ENCODE measurements around the gene PCDHGA10.
"Not testable (repeated sequence)": the region's sequence is repeated elsewhere in the genome, so short reads cannot be mapped to it uniquely, and the experiment has no call there.

The PCDHGA10 gene

DNA sequence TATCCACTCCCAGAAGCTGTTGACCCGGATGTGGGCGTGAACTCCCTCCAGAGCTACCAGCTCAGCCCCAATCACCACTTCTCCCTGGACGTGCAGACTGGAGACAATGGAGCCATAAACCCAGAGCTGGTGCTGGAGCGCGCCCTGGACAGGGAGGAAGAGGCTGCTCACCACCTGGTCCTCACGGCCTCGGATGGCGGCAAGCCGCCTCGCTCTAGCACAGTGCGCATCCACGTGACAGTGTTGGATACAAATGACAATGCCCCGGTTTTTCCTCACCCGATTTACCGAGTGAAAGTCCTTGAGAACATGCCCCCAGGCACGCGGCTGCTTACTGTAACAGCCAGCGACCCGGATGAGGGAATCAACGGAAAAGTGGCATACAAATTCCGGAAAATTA, 19.5 kb upstream of the PCDHGA10 start:
- no peak for DNase-seq

DNA sequence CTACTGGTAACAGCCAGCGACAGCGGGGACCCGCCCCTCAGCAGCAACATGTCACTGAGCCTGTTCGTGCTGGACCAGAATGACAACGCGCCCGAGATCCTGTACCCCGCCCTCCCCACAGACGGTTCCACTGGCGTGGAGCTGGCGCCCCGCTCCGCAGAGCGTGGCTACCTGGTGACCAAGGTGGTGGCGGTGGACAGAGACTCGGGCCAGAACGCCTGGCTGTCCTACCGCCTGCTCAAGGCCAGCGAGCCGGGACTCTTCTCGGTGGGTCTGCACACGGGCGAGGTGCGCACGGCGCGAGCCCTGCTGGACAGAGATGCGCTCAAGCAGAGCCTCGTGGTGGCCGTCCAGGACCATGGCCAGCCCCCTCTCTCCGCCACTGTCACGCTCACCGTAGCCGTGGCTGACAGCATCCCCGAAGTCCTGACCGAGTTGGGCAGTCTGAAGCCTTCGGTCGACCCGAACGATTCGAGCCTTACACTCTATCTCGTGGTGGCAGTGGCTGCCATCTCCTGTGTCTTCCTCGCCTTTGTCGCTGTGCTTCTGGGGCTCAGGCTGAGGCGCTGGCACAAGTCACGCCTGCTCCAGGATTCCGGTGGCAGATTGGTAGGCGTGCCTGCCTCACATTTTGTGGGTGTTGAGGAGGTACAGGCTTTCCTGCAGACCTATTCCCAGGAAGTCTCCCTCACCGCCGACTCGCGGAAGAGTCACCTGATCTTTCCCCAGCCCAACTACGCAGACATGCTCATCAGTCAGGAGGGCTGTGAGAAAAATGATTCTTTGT, 18.2 kb upstream of the PCDHGA10 start:
- not testable (repeated sequence) for DNase-seq

DNA sequence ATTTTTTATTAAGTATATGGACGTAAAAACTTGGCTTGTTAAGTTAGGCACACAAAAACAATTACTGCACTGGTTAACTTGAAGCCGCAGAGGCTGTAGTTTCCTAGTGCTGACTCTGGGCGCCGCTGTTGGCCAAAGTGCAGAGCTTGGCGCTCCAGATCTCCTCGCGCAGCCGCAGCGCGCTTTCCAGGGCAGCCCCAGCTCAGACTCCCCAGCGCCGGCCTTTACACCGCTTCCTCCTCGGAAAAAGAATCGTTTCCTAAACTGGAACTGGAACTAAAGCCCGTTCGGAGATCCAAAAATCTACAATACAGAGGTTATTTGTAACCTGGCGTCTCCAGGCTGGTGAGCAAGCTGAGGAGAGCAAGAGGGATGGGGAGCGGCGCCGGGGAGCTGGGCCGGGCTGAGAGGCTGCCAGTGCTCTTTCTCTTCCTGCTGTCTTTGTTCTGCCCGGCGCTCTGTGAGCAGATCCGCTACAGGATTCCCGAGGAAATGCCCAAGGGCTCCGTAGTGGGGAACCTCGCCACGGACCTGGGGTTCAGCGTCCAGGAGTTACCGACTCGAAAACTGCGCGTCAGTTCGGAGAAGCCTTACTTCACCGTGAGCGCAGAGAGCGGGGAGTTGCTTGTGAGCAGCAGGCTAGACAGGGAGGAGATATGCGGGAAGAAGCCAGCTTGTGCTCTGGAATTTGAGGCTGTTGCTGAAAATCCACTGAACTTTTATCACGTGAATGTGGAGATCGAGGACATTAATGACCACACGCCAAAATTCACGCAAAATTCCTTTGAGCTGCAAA, 14.8 kb upstream of the PCDHGA10 start, which contains the start of gene PCDHGB5:
Gene PCDHGB5, plus strand, starts transcription at position 192 of the 796 bp plus-strand sequence. Its CDS starts 181 bp downstream, at position 373.
- DNase-seq, result not testable (repeated sequence)

DNA sequence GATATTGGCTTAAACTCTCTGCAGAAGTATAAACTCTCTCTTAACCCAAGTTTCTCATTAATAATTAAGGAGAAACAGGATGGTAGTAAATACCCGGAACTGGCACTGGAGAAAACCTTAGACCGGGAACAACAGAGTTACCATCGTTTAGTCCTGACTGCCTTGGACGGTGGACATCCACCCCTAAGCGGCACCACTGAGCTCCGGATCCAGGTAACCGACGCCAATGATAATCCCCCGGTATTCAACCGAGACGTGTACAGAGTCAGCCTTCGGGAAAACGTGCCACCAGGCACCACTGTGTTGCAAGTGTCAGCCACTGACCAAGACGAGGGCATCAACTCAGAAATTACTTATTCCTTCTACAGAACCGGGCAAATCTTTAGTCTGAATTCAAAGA, 14.2 kb upstream of the PCDHGA10 start:
- DNase-seq, result no peak

DNA sequence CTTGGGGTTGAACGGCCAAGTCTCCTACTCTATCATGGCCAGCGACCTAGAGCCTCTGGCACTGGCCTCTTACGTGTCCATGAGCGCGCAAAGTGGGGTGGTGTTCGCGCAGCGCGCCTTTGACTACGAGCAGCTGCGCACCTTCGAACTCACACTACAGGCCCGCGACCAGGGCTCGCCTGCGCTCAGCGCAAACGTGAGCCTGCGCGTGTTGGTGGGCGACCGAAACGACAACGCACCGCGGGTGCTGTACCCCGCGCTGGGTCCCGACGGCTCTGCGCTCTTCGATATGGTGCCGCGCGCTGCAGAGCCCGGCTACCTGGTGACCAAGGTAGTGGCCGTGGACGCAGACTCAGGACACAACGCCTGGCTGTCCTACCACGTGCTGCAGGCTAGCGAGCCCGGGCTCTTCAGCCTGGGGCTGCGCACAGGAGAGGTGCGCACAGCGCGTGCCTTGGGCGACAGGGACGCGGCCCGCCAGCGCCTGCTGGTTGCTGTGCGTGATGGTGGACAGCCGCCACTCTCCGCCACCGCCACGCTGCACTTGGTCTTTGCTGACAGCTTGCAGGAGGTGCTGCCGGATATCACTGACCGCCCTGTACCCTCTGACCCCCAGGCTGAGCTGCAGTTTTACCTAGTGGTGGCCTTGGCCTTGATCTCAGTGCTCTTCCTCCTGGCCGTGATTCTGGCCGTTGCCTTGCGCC, 13.1 kb upstream of the PCDHGA10 start:
- no peak for DNase-seq

DNA sequence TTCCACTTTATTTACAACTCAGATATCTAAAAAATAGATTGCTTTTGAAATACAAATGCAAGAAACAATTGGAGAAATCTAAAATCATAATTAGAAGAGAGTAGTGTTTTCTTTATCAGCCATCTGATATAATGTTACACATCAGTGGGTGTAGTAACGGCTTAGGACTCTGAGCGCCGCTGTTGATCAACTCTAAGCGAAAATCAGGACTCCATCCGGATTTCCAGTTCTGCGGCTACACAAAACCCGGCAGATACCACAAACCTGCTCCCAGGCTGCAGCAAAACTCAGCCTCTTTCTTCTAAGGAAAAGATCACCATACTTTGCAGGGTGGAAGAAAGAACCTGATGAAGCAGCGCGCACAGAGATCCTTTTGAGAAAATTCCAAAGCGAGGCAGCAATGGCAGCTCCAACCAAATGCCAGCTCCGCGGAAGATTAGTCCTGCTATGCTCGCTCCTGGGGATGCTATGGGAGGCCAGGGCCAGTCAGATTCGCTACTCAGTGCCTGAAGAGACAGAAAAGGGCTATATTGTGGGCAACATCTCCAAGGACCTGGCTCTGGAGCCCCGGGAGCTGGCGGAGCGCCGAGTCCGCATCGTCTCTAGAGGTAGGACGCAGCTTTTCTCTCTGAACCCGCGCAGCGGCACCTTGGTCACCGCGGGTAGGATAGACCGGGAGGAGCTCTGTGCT, 10.1 kb upstream of the PCDHGA10 start, which contains the start of gene PCDHGA9:
Gene PCDHGA9, plus strand, starts transcription at position 226 of the 691 bp plus-strand sequence. Its CDS starts 175 bp downstream, at position 401.
- DNase-seq, result no peak

DNA sequence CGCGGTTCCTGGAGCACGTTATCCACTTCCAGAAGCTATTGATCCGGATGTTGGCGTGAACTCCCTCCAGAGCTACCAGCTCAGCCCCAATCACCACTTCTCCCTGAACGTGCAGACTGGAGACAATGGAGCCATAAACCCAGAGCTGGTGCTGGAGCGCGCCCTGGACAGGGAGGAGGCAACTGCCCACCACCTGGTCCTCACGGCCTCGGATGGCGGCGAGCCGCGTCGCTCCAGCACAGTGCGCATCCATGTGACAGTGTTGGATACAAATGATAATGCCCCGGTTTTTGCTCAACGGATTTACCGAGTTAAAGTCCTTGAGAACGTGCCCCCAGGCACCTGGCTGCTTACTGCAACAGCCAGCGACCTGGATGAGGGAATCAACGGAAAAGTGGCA, 9.4 kb upstream of the PCDHGA10 start:
- DNase-seq, result no peak

DNA sequence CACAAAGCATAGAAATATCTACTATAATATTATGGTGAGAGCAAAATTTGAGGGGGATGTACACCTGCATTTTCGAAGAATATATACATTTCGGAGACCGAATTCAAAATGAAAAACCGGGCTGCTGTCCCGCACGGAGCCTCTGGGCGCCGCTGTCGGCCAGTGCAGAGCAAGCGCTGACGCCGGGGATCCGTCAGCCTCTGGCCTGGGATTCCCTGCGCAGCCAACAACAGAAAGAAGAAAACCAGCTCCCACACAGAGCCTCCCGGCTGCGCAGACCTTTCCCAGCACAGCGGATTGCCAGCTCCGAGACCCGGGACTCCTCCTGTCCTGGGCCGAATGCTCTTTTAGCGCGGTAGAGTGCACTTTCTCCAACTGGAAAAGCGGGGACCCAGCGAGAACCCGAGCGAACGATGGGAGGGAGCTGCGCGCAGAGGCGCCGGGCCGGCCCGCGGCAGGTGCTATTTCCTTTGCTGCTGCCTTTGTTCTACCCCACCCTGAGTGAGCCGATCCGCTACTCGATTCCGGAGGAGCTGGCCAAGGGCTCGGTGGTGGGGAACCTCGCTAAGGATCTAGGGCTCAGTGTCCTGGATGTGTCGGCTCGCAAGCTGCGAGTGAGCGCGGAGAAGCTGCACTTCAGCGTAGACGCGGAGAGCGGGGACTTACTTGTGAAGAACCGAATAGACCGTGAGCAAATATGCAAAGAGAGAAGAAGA, 4.8 kb upstream of the PCDHGA10 start, which contains the start of gene PCDHGB6:
Gene PCDHGB6, plus strand, starts transcription at position 232 of the 716 bp plus-strand sequence. Its CDS starts 182 bp downstream, at position 414.
- not testable (repeated sequence) for DNase-seq

DNA sequence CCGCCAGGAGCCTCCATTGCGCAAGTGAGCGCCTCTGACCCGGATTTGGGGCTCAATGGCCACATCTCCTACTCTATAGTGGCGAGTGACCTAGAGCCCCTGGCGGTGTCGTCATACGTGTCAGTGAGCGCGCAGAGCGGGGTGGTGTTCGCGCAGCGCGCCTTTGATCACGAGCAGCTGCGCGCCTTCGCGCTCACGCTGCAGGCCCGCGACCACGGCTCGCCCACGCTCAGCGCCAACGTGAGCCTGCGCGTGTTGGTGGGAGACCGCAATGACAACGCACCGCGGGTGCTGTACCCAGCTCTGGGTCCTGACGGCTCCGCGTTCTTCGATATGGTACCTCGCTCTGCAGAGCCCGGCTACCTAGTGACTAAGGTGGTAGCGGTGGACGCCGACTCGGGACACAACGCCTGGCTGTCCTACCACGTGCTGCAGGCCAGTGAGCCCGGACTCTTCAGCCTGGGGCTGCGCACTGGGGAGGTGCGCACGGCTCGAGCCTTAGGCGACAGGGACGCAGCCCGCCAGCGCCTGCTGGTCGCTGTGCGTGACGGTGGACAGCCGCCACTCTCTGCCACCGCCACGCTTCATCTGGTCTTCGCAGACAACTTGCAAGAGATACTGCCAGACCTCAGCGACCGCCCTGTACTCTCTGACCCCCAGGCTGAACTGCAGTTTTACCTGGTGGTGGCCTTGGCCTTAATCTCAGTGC, 3.0 kb upstream of the PCDHGA10 start:
- DNase-seq, result no peak

DNA sequence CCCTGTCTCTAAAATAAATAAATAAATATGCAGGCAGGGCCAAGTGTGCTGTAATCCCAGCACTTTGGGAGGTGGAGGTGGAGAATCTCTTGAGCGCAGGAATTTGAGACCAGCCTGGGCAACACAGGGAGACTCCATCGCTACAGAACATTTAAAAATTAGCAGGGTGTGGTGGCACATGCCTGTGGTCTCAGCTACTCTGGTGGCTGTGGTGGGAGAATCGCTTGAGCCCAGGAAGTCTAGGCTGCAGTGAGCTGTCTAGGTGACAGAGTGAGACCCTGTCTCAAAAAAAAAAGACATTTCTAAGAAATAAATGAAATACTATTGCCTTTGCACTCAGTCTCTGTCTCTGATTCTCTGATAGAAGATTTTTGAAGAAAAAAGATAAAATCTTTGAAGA, 1.2 kb upstream of the PCDHGA10 start:
- DNase-seq, result no peak

DNA sequence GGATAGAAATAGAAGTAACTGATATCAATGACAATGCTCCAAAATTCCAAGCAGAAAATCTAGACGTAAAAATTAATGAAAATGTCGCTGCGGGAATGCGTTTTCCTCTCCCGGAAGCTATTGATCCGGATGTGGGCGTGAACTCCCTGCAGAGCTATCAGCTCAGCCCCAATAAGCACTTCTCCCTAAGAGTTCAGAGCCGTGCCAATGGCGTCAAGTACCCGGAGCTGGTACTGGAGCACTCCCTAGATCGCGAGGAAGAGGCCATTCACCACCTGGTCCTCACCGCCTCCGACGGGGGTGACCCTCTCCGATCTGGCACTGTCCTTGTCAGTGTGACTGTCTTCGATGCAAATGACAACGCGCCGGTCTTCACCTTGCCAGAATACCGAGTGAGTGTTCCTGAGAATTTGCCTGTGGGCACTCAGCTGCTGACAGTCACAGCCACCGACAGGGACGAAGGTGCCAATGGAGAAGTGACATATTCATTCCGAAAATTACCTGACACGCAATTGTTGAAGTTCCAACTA, 818 bp downstream of the PCDHGA10 start:
- DNase-seq, result no peak

DNA sequence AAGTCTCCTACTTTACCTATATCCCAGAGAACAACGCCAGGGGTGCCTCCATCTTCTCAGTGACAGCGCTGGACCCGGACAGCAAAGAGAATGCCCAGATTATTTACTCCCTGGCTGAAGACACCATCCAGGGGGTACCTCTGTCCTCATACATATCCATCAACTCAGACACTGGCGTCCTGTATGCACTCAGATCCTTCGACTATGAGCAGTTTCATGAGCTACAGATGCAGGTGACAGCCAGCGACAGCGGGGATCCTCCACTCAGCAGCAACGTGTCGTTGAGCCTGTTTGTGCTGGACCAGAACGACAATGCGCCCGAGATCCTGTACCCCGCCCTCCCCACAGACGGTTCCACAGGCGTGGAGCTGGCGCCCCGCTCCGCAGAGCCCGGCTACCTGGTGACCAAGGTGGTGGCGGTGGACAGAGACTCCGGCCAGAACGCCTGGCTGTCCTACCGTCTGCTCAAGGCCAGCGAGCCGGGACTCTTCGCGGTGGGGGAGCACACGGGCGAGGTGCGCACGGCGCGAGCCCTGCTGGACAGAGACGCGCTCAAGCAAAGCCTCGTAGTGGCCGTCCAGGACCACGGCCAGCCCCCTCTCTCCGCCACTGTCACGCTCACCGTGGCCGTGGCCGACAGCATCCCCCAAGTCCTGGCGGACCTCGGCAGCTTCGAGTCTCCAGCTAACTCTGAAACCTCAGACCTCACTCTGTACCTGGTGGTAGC, 1.9 kb downstream of the PCDHGA10 start:
- not testable (repeated sequence) for DNase-seq

DNA sequence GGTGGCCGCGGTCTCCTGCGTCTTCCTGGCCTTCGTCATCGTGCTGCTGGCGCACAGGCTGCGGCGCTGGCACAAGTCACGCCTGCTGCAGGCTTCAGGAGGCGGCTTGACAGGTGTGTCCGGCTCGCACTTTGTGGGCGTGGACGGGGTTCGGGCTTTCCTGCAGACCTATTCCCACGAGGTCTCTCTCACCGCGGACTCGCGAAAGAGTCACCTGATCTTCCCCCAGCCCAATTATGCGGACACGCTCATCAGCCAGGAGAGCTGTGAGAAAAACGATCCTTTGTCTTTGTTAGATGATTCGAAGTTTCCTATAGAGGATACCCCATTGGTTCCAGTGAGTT, 2.5 kb downstream of the PCDHGA10 start:
- not testable (repeated sequence) for DNase-seq

DNA sequence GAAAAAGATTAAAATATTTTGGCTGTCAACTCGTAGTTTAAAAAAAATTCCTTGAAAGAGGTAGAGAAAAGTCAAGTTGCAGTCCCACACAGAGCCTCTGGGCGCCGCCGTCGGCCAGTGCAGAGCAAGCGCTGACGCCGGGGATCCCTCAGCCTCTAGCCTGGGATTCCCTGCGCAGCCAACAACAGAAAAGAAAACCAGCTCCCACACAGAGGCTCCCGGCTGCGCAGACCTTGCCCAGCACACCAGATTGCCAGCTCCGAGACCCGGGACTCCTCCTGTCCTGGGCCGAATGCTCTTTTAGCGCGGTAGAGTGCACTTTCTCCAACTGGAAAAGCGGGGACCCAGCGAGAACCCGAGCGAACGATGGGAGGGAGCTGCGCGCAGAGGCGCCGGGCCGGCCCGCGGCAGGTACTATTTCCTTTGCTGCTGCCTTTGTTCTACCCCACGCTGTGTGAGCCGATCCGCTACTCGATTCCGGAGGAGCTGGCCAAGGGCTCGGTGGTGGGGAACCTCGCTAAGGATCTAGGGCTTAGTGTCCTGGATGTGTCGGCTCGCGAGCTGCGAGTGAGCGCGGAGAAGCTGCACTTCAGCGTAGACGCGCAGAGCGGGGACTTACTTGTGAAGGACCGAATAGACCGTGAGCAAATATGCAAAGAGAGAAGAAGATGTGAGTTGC, 4.8 kb downstream of the PCDHGA10 start, which contains the start of gene PCDHGB7:
Gene PCDHGB7, plus strand, starts transcription at position 184 of the 679 bp plus-strand sequence. Its CDS starts 183 bp downstream, at position 367.
- not testable (repeated sequence) for DNase-seq

DNA sequence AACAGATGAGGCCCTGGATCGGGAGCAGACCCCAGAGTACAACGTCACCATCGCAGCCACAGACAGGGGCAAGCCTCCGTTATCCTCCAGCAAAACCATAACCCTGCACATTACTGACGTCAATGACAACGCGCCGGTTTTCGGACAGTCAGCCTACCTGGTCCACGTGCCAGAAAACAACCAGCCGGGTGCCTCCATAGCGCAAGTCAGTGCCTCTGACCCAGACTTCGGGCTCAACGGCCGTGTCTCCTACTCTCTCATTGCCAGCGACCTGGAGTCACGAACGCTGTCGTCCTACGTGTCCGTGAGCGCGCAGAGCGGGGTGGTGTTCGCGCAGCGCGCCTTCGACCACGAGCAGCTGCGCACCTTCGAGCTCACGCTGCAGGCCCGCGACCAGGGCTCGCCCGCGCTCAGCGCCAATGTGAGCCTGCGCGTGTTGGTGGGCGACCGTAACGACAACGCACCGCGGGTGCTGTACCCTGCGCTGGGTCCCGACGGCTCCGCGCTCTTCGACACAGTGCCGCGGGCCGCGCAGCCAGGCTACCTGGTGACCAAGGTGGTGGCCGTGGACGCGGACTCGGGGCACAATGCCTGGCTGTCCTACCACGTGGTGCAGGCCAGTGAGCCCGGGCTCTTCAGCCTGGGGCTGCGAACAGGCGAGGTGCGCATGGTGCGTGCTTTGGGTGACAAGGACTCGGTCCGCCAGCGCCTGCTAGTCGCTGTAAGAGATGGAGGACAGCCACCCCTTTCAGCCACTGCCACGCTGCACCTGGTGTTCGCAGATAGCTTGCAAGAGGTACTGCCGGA, 6.5 kb downstream of the PCDHGA10 start:
- no peak for DNase-seq

DNA sequence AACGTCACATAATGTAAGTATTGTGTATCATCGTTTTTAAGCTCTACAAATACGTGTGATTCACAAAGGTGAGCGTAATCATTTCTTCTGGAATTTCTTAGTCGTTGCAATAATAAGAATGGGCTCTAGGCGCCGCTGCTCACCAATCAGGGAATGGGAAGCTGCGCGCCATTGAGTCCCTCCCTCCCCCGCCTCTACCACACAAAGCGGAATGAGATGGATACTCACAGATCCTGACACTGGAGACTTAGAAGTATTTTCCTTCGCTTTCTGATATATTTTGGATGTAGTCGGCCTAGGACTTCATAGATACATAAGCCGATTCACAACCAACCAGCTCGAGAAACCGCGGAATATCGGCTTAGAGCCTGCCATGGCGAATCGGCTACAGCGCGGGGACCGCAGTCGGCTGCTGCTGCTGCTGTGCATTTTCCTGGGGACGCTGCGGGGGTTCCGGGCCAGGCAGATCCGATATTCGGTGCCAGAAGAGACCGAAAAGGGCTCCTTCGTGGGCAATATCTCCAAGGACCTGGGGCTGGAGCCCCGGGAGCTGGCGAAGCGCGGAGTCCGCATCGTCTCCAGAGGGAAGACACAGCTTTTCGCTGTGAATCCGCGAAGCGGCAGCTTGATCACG, 8.2 kb downstream of the PCDHGA10 start, which contains the start of gene PCDHGA11:
Gene PCDHGA11, plus strand, starts transcription at position 197 of the 634 bp plus-strand sequence. Its CDS starts 177 bp downstream, at position 374.
- no peak for DNase-seq

DNA sequence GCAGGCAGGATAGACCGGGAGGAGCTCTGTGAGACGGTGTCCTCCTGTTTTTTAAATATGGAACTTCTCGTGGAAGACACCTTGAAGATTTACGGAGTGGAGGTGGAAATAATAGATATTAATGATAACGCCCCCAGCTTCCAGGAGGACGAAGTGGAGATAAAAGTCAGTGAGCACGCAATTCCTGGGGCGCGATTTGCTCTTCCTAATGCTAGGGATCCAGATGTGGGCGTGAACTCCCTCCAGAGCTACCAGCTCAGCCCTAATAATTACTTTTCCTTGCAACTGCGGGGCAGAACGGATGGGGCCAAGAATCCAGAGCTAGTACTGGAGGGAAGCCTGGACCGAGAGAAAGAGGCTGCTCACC, 8.7 kb downstream of the PCDHGA10 start:
- DNase-seq, result no peak

DNA sequence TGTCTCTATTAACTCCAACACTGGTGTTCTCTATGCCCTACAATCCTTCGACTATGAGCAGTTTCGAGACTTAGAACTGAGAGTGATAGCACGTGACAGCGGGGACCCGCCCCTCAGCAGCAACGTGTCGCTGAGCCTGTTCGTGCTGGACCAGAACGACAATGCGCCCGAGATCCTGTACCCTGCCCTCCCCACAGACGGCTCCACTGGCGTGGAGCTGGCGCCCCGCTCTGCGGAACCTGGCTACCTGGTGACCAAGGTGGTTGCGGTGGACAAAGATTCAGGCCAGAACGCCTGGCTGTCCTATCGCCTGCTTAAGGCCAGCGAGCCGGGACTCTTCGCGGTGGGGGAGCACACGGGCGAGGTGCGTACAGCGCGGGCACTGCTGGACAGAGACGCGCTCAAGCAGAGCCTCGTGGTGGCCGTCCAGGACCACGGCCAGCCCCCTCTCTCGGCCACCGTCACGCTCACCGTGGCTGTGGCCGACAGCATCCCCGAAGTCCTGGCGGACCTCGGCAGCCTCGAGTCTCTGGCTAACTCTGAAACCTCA, 10.0 kb downstream of the PCDHGA10 start:
- DNase-seq, result no peak

Measured in NCI-H2227 treated with DMSO at 0.1 percent for 48 hours (cell line).